Smooth muscle cell (in vitro differentiated cells): Measurements from ENCODE around the gene CLGN. TPM values are rescaled to one million over a fixed set of nuclear protein-coding genes. Genes with fewer than 3 reads are reported as not detected.

ENCODE experiments used
- DNase-seq: peaks from one replicate; lab custom pipeline; 2025; ENCODE audit not compliant: unreplicated experiment; lab: John Stamatoyannopoulos, UW
- H2AFZ ChIP-seq: fragments of 200-600 bp; sonication (generic); 2 replicates; pipeline ENCODE4 v1.6.0; 2016; ENCODE audit warnings: antibody characterized with exemption, low read depth, mild to moderate bottlenecking
- H3F3A ChIP-seq: fragments of 200-600 bp; sonication (generic); 2 replicates; pipeline ENCODE4 v1.6.0; 2017; ENCODE audit warnings: antibody characterized with exemption, low read depth
- H3K27ac ChIP-seq: fragments of 200-600 bp; sonication (generic); 2 replicates; pipeline ENCODE4 v1.5.1; 2016; ENCODE audit warnings: low read depth, mild to moderate bottlenecking
- H3K27me3 ChIP-seq: fragments of 200-600 bp; sonication (generic); 2 replicates; pipeline ENCODE4 v1.6.1; 2016; ENCODE audit warnings: low read depth, mild to moderate bottlenecking
- H3K36me3 ChIP-seq: fragments of 200-600 bp; sonication (generic); 2 replicates; pipeline ENCODE4 v1.5.1; 2016; ENCODE audit warnings: low read depth
- H3K4me1 ChIP-seq: fragments of 200-600 bp; sonication (generic); 2 replicates; pipeline ENCODE4 v1.5.1; 2016; ENCODE audit warnings: low read depth
- H3K4me2 ChIP-seq: fragments of 200-600 bp; sonication (generic); 2 replicates; pipeline ENCODE4 v1.6.0; 2016; ENCODE audit warnings: mild to moderate bottlenecking
- H3K4me3 ChIP-seq: fragments of 200-600 bp; sonication (generic); 2 replicates; pipeline ENCODE4 v1.5.1; 2016; ENCODE audit warnings: mild to moderate bottlenecking
- H3K79me2 ChIP-seq: fragments of 200-600 bp; sonication (generic); 2 replicates; pipeline ENCODE4 v1.6.0; 2016; ENCODE audit warnings: low read depth, mild to moderate bottlenecking
- H3K9ac ChIP-seq: fragments of 200-600 bp; sonication (generic); 2 replicates; pipeline ENCODE4 v1.6.0; 2016; ENCODE audit warnings: low read depth
- H3K9me3 ChIP-seq: fragments of 200-600 bp; sonication (generic); replicated peaks from 2 replicates; pipeline ENCODE4 v1.5.1; 2016; ENCODE audit warnings: low read depth
- H4K20me1 ChIP-seq: fragments of 200-600 bp; sonication (generic); 2 replicates; pipeline ENCODE4 v1.6.0; 2016; ENCODE audit warnings: low read depth
- WGBS: methylation state at CpG from one replicate; pipeline ENCODE4 v1.1.7; 2016; ENCODE audit warnings: low lambda C conversion rate; 5-methylcytosine and 5-hydroxymethylcytosine counted together
- polyA plus RNA-seq: library from polyadenylated mRNA; unstranded; fragments of >200 nt; fragmentation: Nextera tagmentation; extraction: Ambion mirVana; gene quantifications from 2 replicates; pipeline ENCODE4 v1.2.1, GENCODE V29; 2016
- total RNA-seq: library from RNA; depleted of rRNA; stranded (reverse); fragments of >200 nt; gene quantifications from 2 replicates; pipeline ENCODE4 v1.2.3, GENCODE V29; 2014
- TF ChIP-seq, protein P1 (sequence below): fragments of 200-600 bp; sonication (generic); IDR thresholded peaks from 2 replicates; pipeline ENCODE4 v1.5.1; 2017; ENCODE audit warnings: borderline replicate concordance, mild to moderate bottlenecking, antibody characterized with exemption; ENCODE audit not compliant: insufficient read depth, poor library complexity, severe bottlenecking

Gene CLGN
- total and polyA plus RNA-seq, 2 experiments from 2014 or later: 0.42 to 0.85 TPM

DNA sequence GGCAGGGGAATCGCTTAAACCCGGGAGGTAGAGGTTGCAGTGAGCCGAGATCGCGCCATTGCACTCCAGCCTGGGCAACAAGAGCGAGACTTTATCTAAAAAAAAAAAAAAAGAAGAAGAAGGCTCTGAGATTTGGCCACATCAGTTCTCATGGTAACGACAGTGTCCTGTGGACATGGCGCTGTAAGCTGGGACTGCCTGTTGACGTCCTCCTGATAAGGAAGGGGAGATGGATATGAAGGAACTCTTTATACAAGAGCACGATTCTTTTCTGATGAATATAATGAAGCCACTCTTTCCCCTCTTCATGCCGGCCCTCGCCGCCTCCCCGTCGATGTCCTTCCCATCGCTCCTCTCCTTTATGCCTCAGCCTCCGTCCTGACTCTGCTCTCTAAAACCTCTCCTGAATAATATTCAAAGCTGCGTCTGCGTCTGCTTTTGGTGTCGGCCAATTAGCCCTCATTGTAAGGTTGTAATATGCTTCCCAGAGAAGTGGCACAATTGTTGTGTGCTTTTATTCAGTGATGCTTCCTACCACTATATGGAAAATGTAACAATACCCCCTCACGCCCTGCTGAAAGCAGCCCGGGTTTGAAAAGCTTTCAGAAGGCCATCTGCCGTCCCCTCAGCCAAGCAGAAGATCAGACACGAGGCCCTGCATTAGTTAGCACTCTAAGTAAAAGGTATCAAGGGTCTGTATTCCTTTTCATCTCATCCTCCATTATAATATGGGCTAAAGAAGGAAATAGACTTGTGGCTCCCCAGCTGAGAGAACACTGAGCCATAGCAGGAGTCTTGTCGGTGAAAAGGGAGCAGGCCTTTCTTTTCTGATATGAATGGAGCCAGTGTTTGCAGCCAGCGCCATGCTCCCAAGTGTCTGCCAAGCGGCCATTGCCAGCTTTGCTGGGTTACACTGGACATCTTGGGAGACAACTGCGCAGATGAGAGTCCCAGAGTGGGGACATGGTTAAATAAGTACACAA, 76.1 kb downstream of the CLGN start:
- WGBS: 94% methylated on average over 28 of the region's 28 CpGs
- no peak overlapping the region for H3K27ac ChIP-seq
- no peaks in the 10 kb centered on the region for H3K36me3 ChIP-seq
- no peaks in the 10 kb centered on the region for H3F3A ChIP-seq
- H3K27me3 ChIP-seq: no peaks in the 10 kb centered on the region
- DNase-seq: no peak
- no peak overlapping the region for H2AFZ ChIP-seq
- TF ChIP-seq, protein P1, sequence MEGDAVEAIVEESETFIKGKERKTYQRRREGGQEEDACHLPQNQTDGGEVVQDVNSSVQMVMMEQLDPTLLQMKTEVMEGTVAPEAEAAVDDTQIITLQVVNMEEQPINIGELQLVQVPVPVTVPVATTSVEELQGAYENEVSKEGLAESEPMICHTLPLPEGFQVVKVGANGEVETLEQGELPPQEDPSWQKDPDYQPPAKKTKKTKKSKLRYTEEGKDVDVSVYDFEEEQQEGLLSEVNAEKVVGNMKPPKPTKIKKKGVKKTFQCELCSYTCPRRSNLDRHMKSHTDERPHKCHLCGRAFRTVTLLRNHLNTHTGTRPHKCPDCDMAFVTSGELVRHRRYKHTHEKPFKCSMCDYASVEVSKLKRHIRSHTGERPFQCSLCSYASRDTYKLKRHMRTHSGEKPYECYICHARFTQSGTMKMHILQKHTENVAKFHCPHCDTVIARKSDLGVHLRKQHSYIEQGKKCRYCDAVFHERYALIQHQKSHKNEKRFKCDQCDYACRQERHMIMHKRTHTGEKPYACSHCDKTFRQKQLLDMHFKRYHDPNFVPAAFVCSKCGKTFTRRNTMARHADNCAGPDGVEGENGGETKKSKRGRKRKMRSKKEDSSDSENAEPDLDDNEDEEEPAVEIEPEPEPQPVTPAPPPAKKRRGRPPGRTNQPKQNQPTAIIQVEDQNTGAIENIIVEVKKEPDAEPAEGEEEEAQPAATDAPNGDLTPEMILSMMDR: no peak
- peaks cover 22% of the 10 kb centered on the region for H3K4me1 ChIP-seq
- H3K4me2 ChIP-seq: no peak overlapping the region
- H3K79me2 ChIP-seq: no peaks in the 10 kb centered on the region
- H3K4me3 ChIP-seq: no peak overlapping the region
- no peaks in the 10 kb centered on the region for H3K9me3 ChIP-seq
- no peak overlapping the region for H3K9ac ChIP-seq
- no peaks in the 10 kb centered on the region for H4K20me1 ChIP-seq

DNA sequence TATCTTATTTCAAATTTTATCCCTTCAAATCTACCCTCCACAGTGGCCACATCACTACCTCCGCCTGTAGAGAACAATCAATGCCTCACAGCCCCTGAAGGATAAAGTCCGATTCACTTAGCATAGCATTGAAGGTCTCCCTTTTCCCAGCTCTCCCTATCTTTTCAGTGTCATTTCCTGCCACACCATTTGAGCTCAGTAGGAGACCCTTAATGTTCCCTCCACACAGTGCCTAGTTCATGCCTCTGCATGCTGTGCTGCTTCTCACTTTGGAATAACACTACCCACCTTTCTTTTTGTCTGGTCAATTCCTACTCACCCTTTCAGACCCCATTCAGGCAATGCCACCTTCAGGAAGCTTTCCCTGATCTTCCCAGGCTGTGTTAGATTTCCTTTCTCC, 77.6 kb downstream of the CLGN start:
- WGBS: 87% methylated on average over 2 of the region's 2 CpGs
- Histone ChIP-seq H3K27ac (no peak overlapping the region), H3K9ac (no peak overlapping the region), H2AFZ (no peak overlapping the region), H3K9me3 (no peaks in the 10 kb centered on the region), H4K20me1 (no peaks in the 10 kb centered on the region), H3K4me2 (no peak overlapping the region), H3F3A (no peaks in the 10 kb centered on the region), H3K36me3 (no peaks in the 10 kb centered on the region), H3K79me2 (no peaks in the 10 kb centered on the region), H3K4me1 (peaks cover 22% of the 10 kb centered on the region), H3K27me3 (no peaks in the 10 kb centered on the region), H3K4me3 (no peak overlapping the region)
- TF ChIP-seq, protein P1: no peak
- no peak for DNase-seq

DNA sequence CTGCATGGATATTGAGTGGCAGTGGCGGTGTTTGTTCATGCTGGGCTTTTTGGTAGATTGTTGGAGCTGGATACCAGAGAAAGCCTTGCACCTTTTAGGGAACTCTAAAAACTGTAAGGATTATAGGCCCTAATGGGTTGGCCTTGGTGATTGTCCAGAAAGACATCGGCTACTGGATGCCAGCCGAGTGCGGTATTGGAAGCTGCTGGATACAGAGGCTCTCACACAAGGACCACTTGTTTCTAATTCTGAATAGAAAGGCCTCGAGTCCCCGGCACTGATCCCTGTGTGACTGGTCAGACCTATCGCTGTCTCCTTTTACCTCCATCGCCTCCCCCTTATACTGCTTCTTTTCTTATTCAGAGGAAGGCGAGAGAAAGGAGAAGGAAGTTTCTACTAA, 81.3 kb downstream of the CLGN start:
- no peaks in the 10 kb centered on the region for H3K79me2 ChIP-seq
- H3K27ac ChIP-seq: no peak overlapping the region
- no peak overlapping the region for H3K4me3 ChIP-seq
- H3K27me3 ChIP-seq: no peaks in the 10 kb centered on the region
- DNase-seq: no peak
- H3K4me2 ChIP-seq: no peak overlapping the region
- H3K9me3 ChIP-seq: no peaks in the 10 kb centered on the region
- no peak overlapping the region for H3K9ac ChIP-seq
- 93% methylated on average over 9 of the region's 9 CpGs for WGBS
- TF ChIP-seq, protein P1: no peak
- H3F3A ChIP-seq: no peaks in the 10 kb centered on the region
- H4K20me1 ChIP-seq: no peaks in the 10 kb centered on the region
- H2AFZ ChIP-seq: no peak overlapping the region
- no peaks in the 10 kb centered on the region for H3K36me3 ChIP-seq
- peaks cover 3% of the 10 kb centered on the region for H3K4me1 ChIP-seq
